HG02763 (cell line): ENCODE data around the gene CRYBA4.
A peak's percentile ranks its signal among the peaks of the same experiment; 100 is the strongest.

Source experiments
- ATAC-seq: cut with Tn5 transposase; IDR thresholded peaks from one replicate; pipeline ENCODE4 v1.9.1; 2021; ENCODE audit warnings: mild to moderate bottlenecking, moderate library complexity; ENCODE audit not compliant: unreplicated experiment

Gene CRYBA4

DNA sequence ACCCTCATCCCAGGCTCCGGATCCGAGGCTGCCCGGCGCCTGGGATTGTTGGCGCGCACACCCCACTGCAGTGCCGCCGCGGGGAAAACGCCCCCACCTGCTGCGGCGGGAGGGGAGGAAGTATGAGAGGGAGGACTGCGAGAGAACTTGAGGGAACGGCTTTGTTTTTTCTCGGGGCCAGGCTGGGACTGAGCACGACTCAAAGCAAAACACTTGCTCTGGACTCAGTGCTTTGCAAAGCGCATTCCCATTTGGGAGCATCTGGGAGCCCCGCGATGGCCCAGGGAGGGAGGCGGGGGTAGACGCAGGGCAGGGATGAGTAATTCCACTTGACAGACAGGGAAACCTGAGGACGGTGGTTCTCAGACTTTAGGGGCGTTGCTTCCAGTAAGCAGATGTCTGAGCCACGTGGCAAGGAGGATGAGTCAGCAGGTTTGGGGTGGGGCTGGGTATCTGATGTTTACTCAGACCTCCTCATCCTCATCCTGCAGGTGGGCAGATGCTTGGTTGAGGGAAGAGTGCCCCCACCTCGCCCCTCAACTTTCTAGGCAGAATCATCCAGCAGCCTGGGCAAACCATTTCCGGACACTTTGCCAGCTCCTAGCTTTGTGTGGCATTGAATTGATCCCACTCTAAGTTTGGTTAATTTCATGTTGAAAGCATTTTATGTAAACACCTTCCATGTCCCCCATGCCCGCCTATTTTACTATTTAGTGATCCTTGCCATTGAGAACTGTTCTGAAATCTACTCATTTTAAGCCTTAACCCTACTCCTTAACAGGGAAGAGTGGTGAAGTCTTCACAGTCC lies 37.1 kb downstream of the CRYBA4 start:
- peak; percentile 56 for ATAC-seq

GRCh38 chr22:26660356-26660755 lies 38.6 kb downstream of the CRYBA4 start:
- no peak for ATAC-seq

- no peak for ATAC-seq
Measured at GRCh38 chr22:26660961-26661578, 39.3 kb downstream of the CRYBA4 start.

DNA sequence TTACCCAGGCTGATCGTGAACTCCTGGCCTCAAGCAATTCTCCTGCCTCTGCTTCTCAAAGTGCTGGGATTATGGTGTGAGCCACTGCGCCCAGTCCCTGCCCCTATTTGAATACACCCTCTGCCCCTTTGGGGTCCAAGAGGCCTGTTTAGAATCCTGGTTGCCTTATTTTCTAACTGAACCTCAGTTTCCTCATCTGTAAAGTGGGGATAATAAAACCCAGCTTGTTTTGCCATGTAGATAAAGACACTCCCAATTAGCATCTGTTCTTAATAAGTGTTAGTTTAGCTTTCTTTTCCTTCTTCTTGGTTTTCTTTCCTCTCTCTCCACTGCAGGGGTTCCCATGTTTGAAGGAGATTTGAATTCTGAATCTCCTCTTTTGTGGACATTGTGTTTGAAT lies 40.4 kb downstream of the CRYBA4 start:
- no peak for ATAC-seq

DNA sequence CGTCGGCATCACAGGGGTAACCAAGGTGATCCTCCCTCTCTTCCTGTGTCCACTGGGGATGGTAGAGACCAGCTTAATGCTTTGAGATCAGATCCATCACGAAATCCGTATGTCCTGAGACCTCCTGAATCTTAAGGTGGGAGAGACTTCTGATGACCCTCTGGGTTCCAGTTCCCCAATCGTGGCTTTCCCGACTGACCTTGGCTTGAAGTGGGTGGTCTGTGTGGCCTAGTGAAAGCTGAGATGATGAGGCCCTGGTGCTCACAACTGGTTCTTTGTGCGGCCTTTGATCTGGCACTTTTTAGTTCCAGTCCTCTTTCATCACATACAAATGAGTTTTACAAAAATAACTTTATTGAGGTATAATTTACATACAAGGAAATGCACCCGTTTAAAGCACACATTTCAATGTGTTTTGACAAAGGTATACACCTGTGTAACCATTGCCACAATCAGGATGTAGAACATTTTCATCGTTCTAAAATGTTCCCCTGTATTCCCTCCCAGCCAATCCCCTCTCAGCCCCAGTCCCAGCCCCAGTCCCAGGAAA lies 41.7 kb downstream of the CRYBA4 start:
- no peak for ATAC-seq

DNA sequence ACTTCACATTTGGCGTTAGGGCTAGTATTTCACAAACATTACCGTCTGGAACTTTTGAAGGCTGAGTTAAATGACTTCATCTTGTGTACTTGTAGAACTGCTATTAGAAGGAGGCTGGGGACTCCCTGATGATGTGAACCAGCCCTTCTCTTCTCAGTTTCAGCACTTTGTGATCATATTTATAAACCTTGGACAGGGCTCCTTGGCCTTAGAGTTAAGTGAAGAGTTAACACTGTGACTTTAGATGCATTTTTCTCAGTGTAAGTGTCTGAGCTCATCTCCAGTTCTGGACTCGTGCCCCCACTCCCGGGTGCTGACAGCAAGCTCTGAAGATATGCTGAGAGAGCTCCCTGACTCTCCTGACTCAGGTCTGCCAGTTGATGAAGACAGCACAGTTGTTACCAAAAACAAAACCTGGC lies 44.1 kb downstream of the CRYBA4 start:
- no peak for ATAC-seq

DNA sequence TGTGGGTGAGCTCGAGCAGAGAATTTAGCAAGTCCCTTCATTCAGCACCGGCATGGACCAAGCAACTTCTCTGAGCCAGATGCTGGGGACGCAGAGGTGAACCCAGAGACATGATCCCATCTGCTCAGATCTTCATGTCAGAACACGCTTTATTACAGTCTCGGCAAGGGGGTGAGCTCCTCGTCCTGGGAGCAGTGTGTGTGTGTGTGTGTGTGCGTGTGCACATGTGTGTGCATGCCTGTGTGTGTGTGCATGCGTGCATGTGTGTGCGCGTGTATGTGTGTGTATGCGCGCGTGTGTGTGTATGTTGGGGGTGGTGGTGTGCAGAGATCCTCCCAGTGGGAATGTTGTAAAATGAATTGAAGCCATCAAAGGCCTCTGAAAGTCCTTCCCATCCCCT lies 45.4 kb downstream of the CRYBA4 start:
- no peak for ATAC-seq

GRCh38 chr22:26669060-26669481 lies 47.3 kb downstream of the CRYBA4 start:
- ATAC-seq: no peak

DNA sequence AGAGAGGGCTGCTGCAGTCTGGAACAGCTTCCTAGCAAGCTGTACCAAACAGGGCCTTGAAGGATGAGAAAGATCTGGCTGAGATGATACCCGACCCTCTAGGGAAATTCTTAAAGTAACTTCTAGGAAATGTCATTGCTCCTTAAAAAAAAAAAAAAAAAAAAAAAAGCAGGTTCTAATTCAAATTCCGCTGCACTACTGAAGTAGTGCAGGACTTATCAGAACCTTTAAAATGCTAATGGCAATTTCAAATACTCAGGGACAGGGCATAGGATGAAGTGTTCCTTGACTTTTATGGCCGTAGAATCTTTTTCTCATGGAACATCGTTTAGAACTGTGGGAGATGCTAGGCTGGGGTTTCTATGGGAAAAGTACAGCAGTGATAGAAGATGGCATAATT lies 48.7 kb downstream of the CRYBA4 start:
- ATAC-seq: no peak

- no peak for ATAC-seq
Measured at GRCh38 chr22:26671317-26672059, 49.7 kb downstream of the CRYBA4 start.

GRCh38 chr22:26672060-26672471 lies 50.3 kb downstream of the CRYBA4 start:
- peak; percentile 12 for ATAC-seq

DNA sequence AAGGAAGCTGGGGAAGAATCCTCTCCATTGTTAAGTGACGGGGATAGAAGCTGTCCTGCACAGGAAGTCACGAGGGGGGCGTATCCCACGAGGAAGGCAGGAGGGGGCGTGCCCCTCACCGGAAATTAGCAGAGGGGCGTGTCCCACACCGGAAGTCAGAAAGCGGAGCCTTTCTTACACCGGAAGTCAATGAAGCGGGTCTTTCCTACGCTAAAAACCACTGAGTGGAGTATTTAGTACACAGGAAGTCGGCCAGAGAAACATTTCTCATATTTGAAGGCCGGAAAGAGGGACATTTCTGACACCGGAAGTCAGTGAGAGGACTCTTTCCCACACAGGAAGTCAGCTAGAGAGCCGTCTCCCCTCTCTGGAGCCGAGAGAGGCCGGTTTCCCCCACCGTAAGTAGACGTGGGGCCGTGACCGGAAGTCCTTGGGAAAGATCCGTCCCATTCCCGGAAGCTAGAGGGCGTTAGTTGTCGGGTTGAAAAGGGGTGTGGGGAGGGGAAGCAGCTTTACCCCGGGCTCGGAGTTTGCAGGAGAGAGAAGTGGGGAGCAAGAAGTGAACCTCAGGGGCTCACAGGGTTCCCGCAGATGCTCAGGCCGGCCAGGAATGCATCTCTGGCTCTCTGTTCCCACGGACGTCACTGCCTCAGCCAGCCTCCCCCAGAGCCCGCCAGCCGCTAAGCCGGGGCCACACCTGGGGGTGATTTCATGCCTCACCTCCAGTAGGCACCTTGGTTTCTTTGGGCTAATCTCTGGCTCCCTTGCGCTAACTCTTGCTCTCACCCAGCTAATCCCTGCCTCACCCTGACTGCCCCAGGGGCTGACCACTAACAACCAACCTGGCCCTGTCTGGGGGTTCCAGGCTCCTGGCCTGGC lies 51.1 kb downstream of the CRYBA4 start:
- ATAC-seq: peak; percentile 68

GRCh38 chr22:26673486-26673885 lies 51.7 kb downstream of the CRYBA4 start:
- no peak for ATAC-seq

- ATAC-seq: no peak
Measured at GRCh38 chr22:26674211-26675190, 52.7 kb downstream of the CRYBA4 start.

DNA sequence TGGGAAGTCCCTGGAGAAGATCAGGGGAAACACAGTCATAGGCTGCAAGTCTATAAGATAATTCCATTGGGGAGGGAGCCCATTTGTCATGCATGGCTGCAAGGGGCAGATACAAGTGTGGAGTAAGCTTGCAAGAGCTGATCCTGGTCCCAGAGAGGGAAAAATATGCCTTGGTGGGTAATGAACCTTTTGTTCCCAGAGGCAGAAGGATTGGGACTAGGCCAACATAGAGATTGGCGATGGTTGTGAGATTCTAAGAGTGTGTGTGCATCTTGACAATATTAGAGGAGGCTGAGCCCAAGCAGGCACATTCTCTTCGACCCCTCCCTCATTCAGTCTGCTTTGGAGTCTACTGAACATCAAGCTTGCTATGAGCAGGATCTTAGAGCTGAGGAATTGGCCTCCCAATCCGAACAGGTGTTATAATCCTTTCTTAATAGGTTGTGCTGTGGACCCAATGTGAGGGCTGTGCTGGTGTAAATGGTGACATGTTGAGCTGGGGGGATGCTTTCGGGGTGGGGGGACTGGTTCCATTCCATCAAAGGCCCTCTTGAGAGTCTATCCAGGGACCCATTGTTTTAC lies 54.0 kb downstream of the CRYBA4 start:
- no peak for ATAC-seq

DNA sequence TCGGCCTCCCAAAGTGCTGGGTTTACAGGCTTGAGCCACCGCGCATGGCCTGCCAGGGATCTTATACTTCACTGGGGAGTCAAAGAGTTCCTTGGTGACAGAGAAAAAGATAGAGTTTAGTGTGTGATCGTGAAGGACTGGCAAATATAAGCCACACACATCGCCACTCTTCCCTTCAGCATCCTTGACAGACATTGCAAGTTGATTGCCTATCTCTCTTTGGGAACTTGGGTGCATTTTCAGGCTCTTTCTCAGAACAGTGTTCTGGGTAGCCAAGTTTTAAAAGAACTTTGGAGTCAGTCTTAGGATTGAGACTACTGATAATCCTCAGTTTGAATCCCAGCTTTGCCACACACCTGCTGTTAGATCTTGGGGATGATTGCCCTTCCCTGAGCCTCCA lies 55.5 kb downstream of the CRYBA4 start:
- no peak for ATAC-seq

- no peak for ATAC-seq
Measured at GRCh38 chr22:26679003-26679629, 57.4 kb downstream of the CRYBA4 start.
